Breast epithelium (tissue), 3 donors: Measurements from ENCODE around the gene SAXO2.

Source experiments
- CTCF ChIP-seq, 3 donors: fragments of 450-650 bp; IDR thresholded peaks; one replicate each; pipeline ENCODE4 v1.5.1; 2016 to 2017; ENCODE audit warnings: antibody characterized with exemption in 3 of 3, mild to moderate bottlenecking in 3 of 3, moderate library complexity in 3 of 3
- POLR2A ChIP-seq: fragments of 450-650 bp; IDR thresholded peaks from one replicate; pipeline ENCODE4 v1.6.1; 2016; ENCODE audit warnings: antibody characterized with exemption, mild to moderate bottlenecking, moderate library complexity
- POLR2AphosphoS5 ChIP-seq, 3 donors: sonication (generic); formaldehyde crosslinking; IDR thresholded peaks; one replicate each; pipeline ENCODE4 v1.6.1; 2017; ENCODE audit warnings: antibody characterized with exemption in 3 of 3

- TF ChIP-seq CTCF (IDR thresholded peaks at IDR 0.05) = no peak
- TF ChIP-seq POLR2AphosphoS5 (IDR thresholded peaks at IDR 0.05) = no peak
- TF ChIP-seq POLR2A = no peak
Measured at GRCh38 chr15:82313446-82313845, 50.8 kb downstream of the SAXO2 start.
